Gastrocnemius medialis (tissue), 4 donors: ENCODE measurements around the gene MACROD2. TPM values are rescaled to one million over a fixed set of nuclear protein-coding genes. Genes with fewer than 3 reads are reported as not detected.

Experiments used
- ATAC-seq, 2 donors: fragments of 150-250 bp; one replicate each; pipeline ENCODE4 v1.9.1; 2016
- DNase-seq, 2 donors: peaks; one replicate each; pipeline ENCODE4 v3.0.0-alpha.2; 2019
- H3K27ac ChIP-seq, 4 donors: fragments of 200-600 bp; sonication (generic); 1 replicate in 1 of 4; 2 replicates in 3 of 4; pipeline ENCODE4 v1.5.1; 2016 to 2018; ENCODE audit warnings: mild to moderate bottlenecking in 2 of 4, moderate library complexity in 1 of 4
- H3K27me3 ChIP-seq, 3 donors: fragments of 200-600 bp; sonication (generic) in 2 of 3; 1 replicate in 1 of 3; 2 replicates in 2 of 3; pipeline versions ENCODE4 v1.5.1 to v1.6.0; 2016 to 2019; ENCODE audit warnings: mild to moderate bottlenecking in 1 of 3, moderate library complexity in 1 of 3
- H3K36me3 ChIP-seq, 2 donors: fragments of 200-600 bp; sonication (generic) in 1 of 2; one replicate each; pipeline ENCODE4 v1.5.1; 2017 to 2018
- H3K4me1 ChIP-seq, 2 donors: fragments of 200-600 bp; sonication (generic) in 1 of 2; one replicate each; pipeline ENCODE4 v1.5.1; 2016 to 2017; ENCODE audit warnings: mild to moderate bottlenecking in 2 of 2
- H3K4me3 ChIP-seq, 4 donors: fragments of 200-600 bp; sonication (generic) in 3 of 4; 1 replicate in 1 of 4; 2 replicates in 3 of 4; pipeline ENCODE4 v1.5.1; 2016 to 2019; ENCODE audit warnings: mild to moderate bottlenecking in 2 of 4
- H3K9me3 ChIP-seq, 3 donors: fragments of 200-600 bp; sonication (generic) in 2 of 3; 1 replicate in 1 of 3; 2 replicates in 2 of 3; pipeline ENCODE4 v1.5.1; 2016 to 2019
- POLR2A ChIP-seq, 2 donors: fragments of 450-650 bp; IDR thresholded peaks; one replicate each; pipeline ENCODE4 v1.6.1; 2017; ENCODE audit warnings: antibody characterized with exemption in 2 of 2, mild to moderate bottlenecking in 2 of 2, moderate library complexity in 2 of 2
- in situ Hi-C, 4 donors: fragments of 200-750 bp; cut with MboI; loops; one replicate each; pipeline versions ENCODE4 v1.15.0 to v1.8.0; 2017; ENCODE audit warnings: low sequenced_read_pairs in 4 of 4
- intact Hi-C: fragments of 100-400 bp; cut with DNase I; formaldehyde crosslinking; loops from one replicate; pipeline ENCODE4 v1.15.1; 2023; ENCODE audit warnings: low total_unique reads
- total RNA-seq, 4 donors: library from RNA; depleted of rRNA; stranded (reverse); fragments of >200 nt; gene quantifications; one replicate each; pipeline versions ENCODE4 v1.1.0 to v1.2.3, GENCODE V29; 2016
- TF ChIP-seq, protein P1 (sequence below), 5 experiments: fragments of 450-650 bp in 3 of 5; fragments of 200-600 bp in 2 of 5; sonication (generic) in 2 of 5; IDR thresholded peaks in 4 of 5; conservative IDR thresholded peaks in 1 of 5; 1 replicate in 4 of 5; 2 replicates in 1 of 5; pipeline ENCODE4 v1.5.1; 2016 to 2019; ENCODE audit warnings: antibody characterized with exemption in 5 of 5, mild to moderate bottlenecking in 3 of 5, moderate library complexity in 3 of 5

Gene MACROD2
- total RNA-seq, 4 donors from 2014 or later = 1.8 to 10.2 (median 3.6) TPM

DNA sequence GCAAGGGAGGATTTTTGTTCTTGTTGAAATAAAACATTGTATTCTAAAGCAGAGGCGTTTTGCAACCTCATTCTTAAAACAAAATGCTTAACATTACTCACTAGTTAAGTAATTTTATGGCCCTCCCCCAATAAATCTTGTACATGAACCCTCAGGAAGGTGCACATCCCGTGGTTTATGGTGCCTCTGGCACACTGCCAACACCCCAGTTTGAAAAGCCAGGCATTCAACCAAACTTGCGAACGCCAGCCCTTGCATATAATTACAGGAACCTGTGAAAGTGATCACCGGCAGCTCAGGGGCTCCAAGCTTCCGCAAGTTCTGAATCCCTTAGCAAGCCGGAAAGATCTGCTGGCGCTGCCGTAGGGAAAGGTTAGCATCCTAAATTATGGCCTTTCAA is 1451.1 kb downstream of the MACROD2 start:
- DNase-seq (no peak), ATAC-seq (no peak)
- Histone ChIP-seq H3K27me3 (no peaks in the 10 kb centered on the region), H3K4me3 (no peak overlapping the region), H3K36me3 (no peaks in the 10 kb centered on the region), H3K9me3 (no peaks in the 10 kb centered on the region), H3K4me1 (no peaks in the 10 kb centered on the region), H3K27ac (no peak overlapping the region)
- TF ChIP-seq, protein P1, sequence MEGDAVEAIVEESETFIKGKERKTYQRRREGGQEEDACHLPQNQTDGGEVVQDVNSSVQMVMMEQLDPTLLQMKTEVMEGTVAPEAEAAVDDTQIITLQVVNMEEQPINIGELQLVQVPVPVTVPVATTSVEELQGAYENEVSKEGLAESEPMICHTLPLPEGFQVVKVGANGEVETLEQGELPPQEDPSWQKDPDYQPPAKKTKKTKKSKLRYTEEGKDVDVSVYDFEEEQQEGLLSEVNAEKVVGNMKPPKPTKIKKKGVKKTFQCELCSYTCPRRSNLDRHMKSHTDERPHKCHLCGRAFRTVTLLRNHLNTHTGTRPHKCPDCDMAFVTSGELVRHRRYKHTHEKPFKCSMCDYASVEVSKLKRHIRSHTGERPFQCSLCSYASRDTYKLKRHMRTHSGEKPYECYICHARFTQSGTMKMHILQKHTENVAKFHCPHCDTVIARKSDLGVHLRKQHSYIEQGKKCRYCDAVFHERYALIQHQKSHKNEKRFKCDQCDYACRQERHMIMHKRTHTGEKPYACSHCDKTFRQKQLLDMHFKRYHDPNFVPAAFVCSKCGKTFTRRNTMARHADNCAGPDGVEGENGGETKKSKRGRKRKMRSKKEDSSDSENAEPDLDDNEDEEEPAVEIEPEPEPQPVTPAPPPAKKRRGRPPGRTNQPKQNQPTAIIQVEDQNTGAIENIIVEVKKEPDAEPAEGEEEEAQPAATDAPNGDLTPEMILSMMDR (IDR thresholded peaks at IDR 0.05 in 4 of 5, conservative IDR thresholded peaks at IDR 0.05 in 1 of 5) = no peak
- no peak for TF ChIP-seq POLR2A (IDR thresholded peaks at IDR 0.05)
- in situ Hi-C loops = loop anchor here in 1 of 4 donors (25.0 kb wide), 1 partner anchor 91 kb away; no protein-coding TSS in a partner anchor
- intact Hi-C loops = no loop called here

DNA sequence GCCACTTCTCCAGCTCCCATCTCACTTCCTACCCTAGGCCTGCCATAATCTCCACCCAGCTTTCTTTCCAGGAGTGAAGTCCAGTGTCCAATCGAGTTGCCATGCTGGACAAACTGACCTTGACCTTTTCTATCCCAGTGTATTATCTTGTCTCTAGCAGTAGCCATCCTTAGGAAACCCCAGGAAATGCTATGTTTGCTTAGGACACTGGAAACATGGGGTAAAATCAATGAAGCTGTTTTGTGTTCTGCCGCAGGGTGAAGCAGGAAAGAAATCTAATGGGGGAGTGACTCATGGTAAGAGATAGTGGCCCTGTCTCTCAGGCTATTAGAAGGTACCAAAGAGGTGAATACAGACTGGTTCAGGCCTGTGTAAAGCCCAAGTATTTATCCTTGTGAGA is 1452.2 kb downstream of the MACROD2 start:
- H3K27me3 ChIP-seq = no peaks in the 10 kb centered on the region
- DNase-seq (no peak), ATAC-seq (no peak)
- H3K9me3 ChIP-seq = no peaks in the 10 kb centered on the region
- intact Hi-C loops (no loop called here), in situ Hi-C loops (loop anchor here in 1 of 4 donors (25.0 kb wide), 1 partner anchor 90 kb away; no protein-coding TSS in a partner anchor)
- TF ChIP-seq, protein P1 (IDR thresholded peaks at IDR 0.05 in 4 of 5, conservative IDR thresholded peaks at IDR 0.05 in 1 of 5) = no peak
- TF ChIP-seq POLR2A (IDR thresholded peaks at IDR 0.05) = no peak
- H3K27ac ChIP-seq = no peak overlapping the region
- no peak overlapping the region for H3K4me3 ChIP-seq
- H3K4me1 ChIP-seq = no peaks in the 10 kb centered on the region
- H3K36me3 ChIP-seq = no peaks in the 10 kb centered on the region

DNA sequence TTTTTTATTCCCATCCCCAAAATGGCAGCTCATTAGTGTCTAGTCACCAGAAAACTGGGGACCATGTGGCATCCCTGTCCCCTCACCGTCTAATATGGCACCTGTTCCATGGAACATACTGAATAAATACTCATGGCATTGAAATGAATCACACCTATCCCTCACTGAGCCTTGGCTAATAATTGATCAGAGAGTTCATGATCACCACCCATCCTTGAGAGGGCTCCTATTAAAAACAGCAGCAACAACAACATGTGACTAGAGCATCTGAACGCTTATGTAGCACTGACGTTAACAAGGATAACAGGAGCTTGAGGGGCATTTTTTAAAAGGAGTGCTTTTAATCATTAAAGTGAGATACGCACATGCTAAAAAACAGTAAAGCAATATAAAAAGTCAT is 1453.7 kb downstream of the MACROD2 start:
- DNase-seq = no peak
- no peaks in the 10 kb centered on the region for H3K27me3 ChIP-seq
- no peak overlapping the region for H3K4me3 ChIP-seq
- no peaks in the 10 kb centered on the region for H3K9me3 ChIP-seq
- in situ Hi-C loops = loop anchor here in 1 of 4 donors (25.0 kb wide), 1 partner anchor 88 kb away; no protein-coding TSS in a partner anchor
- no peak for TF ChIP-seq POLR2A (IDR thresholded peaks at IDR 0.05)
- TF ChIP-seq, protein P1 (IDR thresholded peaks at IDR 0.05 in 4 of 5, conservative IDR thresholded peaks at IDR 0.05 in 1 of 5) = no peak
- H3K4me1 ChIP-seq = no peaks in the 10 kb centered on the region
- H3K36me3 ChIP-seq = no peaks in the 10 kb centered on the region
- H3K27ac ChIP-seq = no peak overlapping the region
- no peak for ATAC-seq
- intact Hi-C loops = no loop called here

DNA sequence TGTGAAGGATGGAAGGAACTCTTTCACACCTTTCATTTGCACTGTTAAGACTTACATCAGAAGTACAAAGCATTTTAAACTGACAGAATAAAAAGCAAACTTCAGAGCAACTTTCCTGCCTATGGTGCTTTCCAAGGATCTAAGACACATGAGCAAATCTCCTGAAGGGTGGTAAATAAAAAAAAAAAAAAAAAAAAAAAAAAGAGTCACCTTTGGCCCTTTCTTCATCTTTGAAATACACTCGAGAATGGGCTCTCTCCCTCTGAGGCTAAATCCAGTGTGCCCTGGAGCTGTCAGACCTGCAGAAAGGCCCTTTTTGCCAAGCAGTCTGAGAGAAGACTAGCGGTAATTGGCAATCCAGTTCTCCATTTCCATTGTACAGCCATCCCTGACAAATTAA is 1455.9 kb downstream of the MACROD2 start:
- DNase-seq = no peak
- TF ChIP-seq POLR2A (IDR thresholded peaks at IDR 0.05) = no peak
- TF ChIP-seq, protein P1 (IDR thresholded peaks at IDR 0.05 in 4 of 5, conservative IDR thresholded peaks at IDR 0.05 in 1 of 5) = no peak
- intact Hi-C loops = no loop called here

DNA sequence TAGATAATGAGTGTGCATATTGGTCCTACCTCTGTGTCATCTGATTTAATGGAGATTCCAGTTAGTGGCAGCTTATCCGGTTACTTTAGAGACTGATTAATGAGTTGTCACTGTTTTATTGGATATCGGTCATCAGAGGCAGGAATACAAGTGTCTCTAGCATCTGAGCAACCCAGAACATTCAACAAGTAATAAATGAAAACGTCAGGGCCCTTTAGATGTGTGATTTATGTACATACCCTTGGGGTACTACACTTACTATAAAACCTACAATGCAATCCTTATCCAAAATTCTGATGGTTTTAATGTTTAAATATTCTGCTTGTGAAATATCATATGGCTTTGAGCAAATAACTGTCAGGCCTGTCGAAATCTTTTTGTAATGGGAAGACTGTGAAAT is 1460.0 kb downstream of the MACROD2 start:
- no peak for DNase-seq
- H3K4me1 ChIP-seq = no peaks in the 10 kb centered on the region
- no peaks in the 10 kb centered on the region for H3K36me3 ChIP-seq
- intact Hi-C loops = no loop called here
- no peak overlapping the region for H3K4me3 ChIP-seq
- no peak for TF ChIP-seq POLR2A (IDR thresholded peaks at IDR 0.05)
- TF ChIP-seq, protein P1 (IDR thresholded peaks at IDR 0.05 in 4 of 5, conservative IDR thresholded peaks at IDR 0.05 in 1 of 5) = no peak
- no peak for ATAC-seq
- no peaks in the 10 kb centered on the region for H3K9me3 ChIP-seq
- H3K27me3 ChIP-seq = no peaks in the 10 kb centered on the region
- in situ Hi-C loops = no loop called here
- H3K27ac ChIP-seq = no peak overlapping the region

More for the DNA sequence above, 1455.9 kb downstream of the MACROD2 start:
- ATAC-seq = no peak
- H3K9me3 ChIP-seq = no peaks in the 10 kb centered on the region
- H3K4me3 ChIP-seq = no peak overlapping the region
- no peak overlapping the region for H3K27ac ChIP-seq
- H3K4me1 ChIP-seq = no peaks in the 10 kb centered on the region
- in situ Hi-C loops = no loop called here
- H3K36me3 ChIP-seq = no peaks in the 10 kb centered on the region
- H3K27me3 ChIP-seq = no peaks in the 10 kb centered on the region
